Upper lobe of left lung (tissue), 6 donors: Measurements from ENCODE around the gene TANGO2. TPM values are rescaled to one million over a fixed set of nuclear protein-coding genes. Genes with fewer than 3 reads are reported as not detected.
A peak's percentile ranks its signal among the peaks of the same experiment; 100 is the strongest.

ENCODE experiments used
- ATAC-seq, 2 donors: fragments of 200-7000 bp; cut with Tn5 transposase; one replicate each; pipeline ENCODE4 v1.9.1; 2022; ENCODE audit warnings: mild to moderate bottlenecking in 2 of 2, moderate library complexity in 2 of 2; ENCODE audit not compliant: low FRiP score in 2 of 2
- DNase-seq, 2 donors: peaks; one replicate each; pipeline ENCODE4 v3.0.0-alpha.2; 2019 to 2020
- H3K27ac ChIP-seq, 4 donors: fragments of 200-600 bp; sonication (generic); one replicate each; pipeline ENCODE4 v1.5.1; 2016 to 2019
- H3K27me3 ChIP-seq, 4 donors: fragments of 200-600 bp; sonication (generic); one replicate each; pipeline ENCODE4 v1.5.1; 2017 to 2019
- H3K36me3 ChIP-seq, 4 donors: fragments of 200-600 bp; sonication (generic); one replicate each; pipeline ENCODE4 v1.5.1; 2016 to 2019
- H3K4me1 ChIP-seq, 4 donors: fragments of 200-600 bp; sonication (generic); one replicate each; pipeline ENCODE4 v1.5.1; 2018 to 2019
- H3K4me3 ChIP-seq, 4 donors: fragments of 200-600 bp; sonication (generic); one replicate each; pipeline ENCODE4 v1.5.1; 2017 to 2019; ENCODE audit warnings: mild to moderate bottlenecking in 2 of 4, moderate library complexity in 1 of 4
- H3K9me3 ChIP-seq, 4 donors: fragments of 200-600 bp; sonication (generic); one replicate each; pipeline ENCODE4 v1.5.1; 2018 to 2019
- CTCF ChIP-seq, 6 experiments: fragments of 450-650 bp in 4 of 6; fragments of 200-600 bp in 2 of 6; sonication (generic) in 2 of 6; IDR thresholded peaks; one replicate each; pipeline ENCODE4 v1.5.1; 2016 to 2019; ENCODE audit warnings: antibody characterized with exemption in 6 of 6
- EP300 ChIP-seq, 4 donors: sonication (generic); formaldehyde crosslinking; IDR thresholded peaks; one replicate each; pipeline ENCODE4 v1.5.1; 2017; ENCODE audit warnings: antibody characterized with exemption in 4 of 4, control low read depth in 2 of 4
- POLR2A ChIP-seq, 4 donors: fragments of 450-650 bp; IDR thresholded peaks; one replicate each; pipeline ENCODE4 v1.5.1; 2016 to 2017; ENCODE audit warnings: antibody characterized with exemption in 4 of 4, mild to moderate bottlenecking in 2 of 4
- POLR2AphosphoS5 ChIP-seq, 2 donors: sonication (generic); formaldehyde crosslinking; IDR thresholded peaks; one replicate each; pipeline ENCODE4 v1.5.1; 2017; ENCODE audit warnings: antibody characterized with exemption in 2 of 2
- WGBS, 2 donors: methylation state at CpG; one replicate each; pipeline ENCODE4 v1.1.5; 2017 to 2018; 5-methylcytosine and 5-hydroxymethylcytosine counted together
- total RNA-seq, 6 donors: library from RNA; depleted of rRNA in 4 of 6; stranded (reverse); fragments of >200 nt in 4 of 6; gene quantifications; one replicate each; pipeline versions ENCODE4 v1.1.0 to v1.2.1, GENCODE V29; 2016 to 2021
- donor health status: DM: no; HTN: no; CAD: no; lungs with moderate emphysema.
- donor health status: DM: no; HTN: yes; CAD: no; lungs with severe emphysema.

TANGO2 gene
- total RNA-seq, 6 donors from 2014 or later: 33.9 to 94.3 (median 55.0) TPM

GRCh38 chr22:20108757-20109230 is 87.9 kb downstream of the TANGO2 start:
- Histone ChIP-seq H3K36me3 (peaks cover 27 to 97% (median 85%) of the 10 kb centered on the region in 4 donors), H3K4me1 (no peaks in the 10 kb centered on the region), H3K27me3 (no peaks in the 10 kb centered on the region), H3K9me3 (no peaks in the 10 kb centered on the region), H3K4me3 (no peak overlapping the region), H3K27ac (no peak overlapping the region)
- TF ChIP-seq POLR2A (IDR thresholded peaks at IDR 0.05) (no peak), POLR2AphosphoS5 (IDR thresholded peaks at IDR 0.05) (no peak), EP300 (IDR thresholded peaks at IDR 0.05) (no peak), CTCF (IDR thresholded peaks at IDR 0.05) (no peak)
- ATAC-seq (no peak), DNase-seq (peak in 1 of 2 donors; percentile 70)
- WGBS, 2 donors: 80 to 97% methylated on average over 8 to 10 of the region's 12 CpGs

GRCh38 chr22:20109411-20110358 is 88.8 kb downstream of the TANGO2 start:
- H3K27ac ChIP-seq: no peak overlapping the region
- no peaks in the 10 kb centered on the region for H3K9me3 ChIP-seq
- no peaks in the 10 kb centered on the region for H3K27me3 ChIP-seq
- WGBS, 2 donors: 87 to 92% methylated on average over 12 to 19 of the region's 23 CpGs
- H3K4me1 ChIP-seq: no peaks in the 10 kb centered on the region
- TF ChIP-seq CTCF (IDR thresholded peaks at IDR 0.05) (no peak), EP300 (IDR thresholded peaks at IDR 0.05) (no peak), POLR2AphosphoS5 (IDR thresholded peaks at IDR 0.05) (no peak), POLR2A (IDR thresholded peaks at IDR 0.05) (no peak)
- H3K36me3 ChIP-seq: peaks cover 30 to 100% (median 87%) of the 10 kb centered on the region in 4 donors
- H3K4me3 ChIP-seq: no peak overlapping the region
- no peak for ATAC-seq
- peak in 1 of 2 donors; percentile 85 for DNase-seq

GRCh38 chr22:20110359-20110985 is 89.6 kb downstream of the TANGO2 start:
- no peaks in the 10 kb centered on the region for H3K9me3 ChIP-seq
- peaks cover 30 to 100% (median 83%) of the 10 kb centered on the region in 4 donors for H3K36me3 ChIP-seq
- H3K4me1 ChIP-seq: peaks cover 1 to 6% (median 3%) of the 10 kb centered on the region in 4 donors
- no peaks in the 10 kb centered on the region for H3K27me3 ChIP-seq
- ATAC-seq (no peak), DNase-seq (peak in 1 of 2 donors; percentile 72)
- WGBS, 2 donors: 90 to 92% methylated on average over 9 of the region's 9 CpGs
- TF ChIP-seq CTCF (IDR thresholded peaks at IDR 0.05): no peak
- TF ChIP-seq POLR2A (IDR thresholded peaks at IDR 0.05): no peak
- H3K4me3 ChIP-seq: no peak overlapping the region
- H3K27ac ChIP-seq: no peak overlapping the region

GRCh38 chr22:20111045-20111688 is 90.3 kb downstream of the TANGO2 start:
- Histone ChIP-seq H3K27ac (no peak overlapping the region), H3K27me3 (no peaks in the 10 kb centered on the region), H3K4me3 (no peak overlapping the region), H3K4me1 (peaks cover 8 to 13% (median 10%) of the 10 kb centered on the region in 4 donors), H3K36me3 (peaks cover 25 to 99% (median 76%) of the 10 kb centered on the region in 4 donors), H3K9me3 (no peaks in the 10 kb centered on the region)
- ATAC-seq: no peak
- peak in 1 of 2 donors; percentile 22 for DNase-seq
- peak in 1 of 6 experiments; percentile 15 for TF ChIP-seq CTCF (IDR thresholded peaks at IDR 0.05)
- no peak for TF ChIP-seq POLR2A (IDR thresholded peaks at IDR 0.05)
- WGBS, 2 donors: 60 to 68% methylated on average over 8 to 14 of the region's 14 CpGs
